GM18505 (cell line): ENCODE results near the gene TIE1.

ENCODE experiments used
- ATAC-seq: cut with Tn5 transposase; IDR thresholded peaks from one replicate; pipeline ENCODE4 v1.9.1; 2021; ENCODE audit not compliant: unreplicated experiment
- POLR2A ChIP-seq: IDR thresholded peaks from 4 replicates; pipeline ENCODE4 v1.6.1; 2011; ENCODE audit warnings: borderline replicate concordance; ENCODE audit not compliant: insufficient read depth, insufficient read length; ENCODE audit errors: extremely low read depth

Gene TIE1

DNA sequence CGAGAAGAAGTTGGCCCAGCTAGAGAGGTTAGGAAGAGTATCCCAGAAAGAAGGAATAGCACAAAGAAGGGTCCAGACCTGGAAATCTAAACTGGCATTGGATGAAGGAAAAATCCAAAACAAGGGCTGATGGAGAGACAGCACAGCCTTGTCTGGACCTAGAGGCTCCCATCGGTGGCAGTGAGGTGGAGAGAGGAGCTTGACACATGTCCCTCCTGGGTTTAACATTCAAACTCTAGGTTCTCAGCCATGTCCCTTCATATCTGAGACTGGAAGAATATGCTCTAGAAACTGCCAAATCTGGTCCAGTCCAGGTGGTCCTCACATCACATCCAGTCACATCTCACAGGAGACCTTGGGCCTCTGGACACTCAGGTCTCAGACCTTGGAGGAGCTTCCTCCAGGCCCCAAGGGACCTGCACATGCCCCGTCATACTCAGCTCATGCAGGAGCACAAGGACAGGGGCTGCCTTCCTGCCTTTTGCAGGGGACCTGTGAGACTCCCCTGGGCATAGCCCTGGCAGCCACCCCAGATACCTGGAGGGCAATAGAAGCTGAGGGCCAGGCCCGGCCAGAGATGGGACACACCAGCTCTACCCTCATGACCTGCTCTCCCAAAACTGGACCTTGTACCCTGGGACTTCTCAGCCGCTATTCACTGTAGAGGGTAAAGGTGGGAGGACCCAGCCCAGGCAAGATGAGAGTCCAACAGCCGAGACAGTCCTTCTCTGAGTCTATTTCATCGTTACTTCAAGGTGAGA lies 23.5 kb upstream of the TIE1 start:
- no peak for ATAC-seq
- no peak for TF ChIP-seq POLR2A

DNA sequence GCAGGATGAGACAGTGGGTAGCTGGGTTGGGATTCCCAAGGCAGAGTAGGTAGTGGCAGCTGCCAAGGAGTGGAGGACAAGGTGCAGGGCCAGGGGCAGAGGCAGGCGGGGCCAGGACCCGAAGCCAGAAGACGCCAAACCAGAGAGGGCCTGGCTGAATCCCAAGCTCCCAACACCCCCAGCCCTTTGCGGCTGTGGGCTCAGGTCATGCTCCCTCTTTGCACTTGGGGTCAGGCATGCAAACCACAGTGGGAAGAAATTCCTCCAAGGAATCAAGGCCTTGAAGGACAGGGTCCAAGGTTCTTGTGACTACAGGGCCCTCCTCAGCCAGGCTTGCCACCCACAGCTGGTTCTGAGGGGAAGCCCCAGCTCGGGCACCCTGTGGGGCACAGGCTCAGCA lies 21.6 kb upstream of the TIE1 start:
- no peak for ATAC-seq
- no peak for TF ChIP-seq POLR2A

DNA sequence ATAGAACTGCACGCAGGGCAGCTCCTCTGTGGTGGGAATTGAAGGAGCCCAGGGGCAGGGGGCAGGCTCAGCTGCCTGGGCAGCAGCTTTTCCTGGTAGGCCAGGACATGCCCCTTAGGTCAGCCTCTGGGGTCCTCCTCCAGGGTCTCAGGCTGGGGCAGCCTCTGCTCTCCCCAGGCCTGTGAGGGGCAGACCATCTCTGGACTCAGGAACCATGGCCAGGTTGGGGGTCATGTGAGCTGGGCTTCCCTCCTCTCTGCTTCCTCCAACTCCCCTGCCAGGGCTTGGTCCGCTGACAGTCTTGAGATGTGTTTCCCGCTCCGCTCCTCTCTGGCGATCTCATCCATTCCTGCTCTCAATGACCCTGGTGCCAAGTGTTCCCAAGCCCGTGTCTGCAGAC lies 21.1 kb upstream of the TIE1 start:
- no peak for ATAC-seq
- no peak for TF ChIP-seq POLR2A

DNA sequence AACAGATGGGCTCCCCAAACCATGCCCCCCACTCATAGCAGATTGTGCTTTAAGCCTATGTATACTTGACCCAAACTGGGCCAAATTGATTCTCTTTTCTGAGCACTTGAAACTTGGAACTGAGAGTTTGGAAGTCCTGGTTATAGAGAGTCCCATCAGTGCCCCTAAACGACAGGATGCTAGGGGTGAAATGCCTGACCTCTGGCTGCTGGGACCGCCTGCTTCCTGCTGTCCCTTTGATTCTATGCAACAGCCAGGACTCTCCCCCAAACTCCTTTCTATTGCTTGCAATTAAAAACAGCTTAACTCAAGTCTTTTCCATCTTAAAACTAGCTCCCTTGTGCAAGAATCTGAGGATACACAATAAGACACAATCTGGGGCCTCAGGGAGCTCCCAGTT lies 20.1 kb upstream of the TIE1 start:
- no peak for ATAC-seq
- no peak for TF ChIP-seq POLR2A

DNA sequence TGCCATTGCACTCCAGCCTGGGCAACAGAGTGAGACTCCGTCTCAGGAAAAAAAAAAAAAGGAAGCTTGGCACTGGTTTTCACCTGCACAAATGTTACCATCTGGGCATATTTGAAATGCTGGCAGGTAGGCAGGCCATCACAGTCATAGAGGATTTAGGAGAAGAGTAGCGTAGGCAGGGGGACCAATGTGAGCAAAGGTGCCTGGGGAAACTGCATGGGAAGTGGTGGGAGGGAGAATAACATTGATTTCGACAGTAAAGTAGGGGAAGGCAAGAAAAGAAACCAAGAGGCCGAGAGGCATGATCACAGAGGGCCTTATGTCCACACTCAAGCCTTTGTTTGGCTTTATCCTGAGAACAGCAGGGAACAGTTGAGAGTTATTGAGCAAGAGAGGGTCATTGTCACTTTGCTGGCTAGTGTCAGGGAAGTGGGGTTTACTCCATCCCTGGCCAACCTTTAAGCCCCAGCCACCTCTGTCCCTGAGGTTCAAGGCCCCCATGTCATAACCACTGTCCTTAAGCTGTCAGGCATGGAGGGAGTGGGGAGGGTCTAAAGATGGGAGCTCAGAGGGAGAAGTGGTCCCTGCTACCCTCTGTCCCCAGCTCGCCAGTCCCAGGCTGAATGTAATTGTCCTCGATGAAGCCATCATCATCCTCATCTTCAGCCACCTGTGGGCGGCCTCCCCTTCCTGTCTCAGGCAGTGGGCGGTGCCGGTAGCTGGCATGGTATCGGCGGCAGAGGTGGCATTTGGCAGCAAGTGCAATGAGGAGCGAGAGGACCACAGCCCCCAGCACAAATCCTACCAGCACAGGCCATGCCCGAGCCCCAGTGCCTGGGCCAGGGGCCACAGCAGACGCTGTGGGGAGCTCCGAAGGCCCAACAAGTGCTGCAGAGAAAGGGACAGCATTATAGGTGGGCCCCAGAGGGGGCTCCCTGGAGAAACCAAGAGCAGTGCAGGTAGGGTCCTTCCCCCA lies 18.3 kb upstream of the TIE1 start:
- ATAC-seq: no peak
- TF ChIP-seq POLR2A: no peak

DNA sequence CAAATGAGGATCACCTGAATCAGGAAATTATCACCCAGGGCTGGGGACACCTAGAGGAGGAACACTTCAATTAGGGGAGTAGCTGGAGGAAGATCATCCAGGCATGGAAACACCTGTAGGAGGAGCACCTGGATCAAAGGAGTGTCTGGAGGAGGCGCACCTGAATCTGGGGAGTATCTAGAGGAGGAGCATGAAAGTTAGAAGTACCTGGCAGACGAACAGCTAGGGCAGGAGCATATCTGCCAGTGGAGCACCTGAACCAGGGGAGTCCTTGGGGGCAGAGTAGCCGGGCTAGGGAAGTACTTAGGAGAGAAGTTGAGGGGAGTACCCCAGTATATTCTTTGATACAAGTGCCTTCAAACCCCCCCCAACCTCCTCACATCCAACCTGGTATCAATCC lies 16.7 kb upstream of the TIE1 start:
- TF ChIP-seq POLR2A: no peak

DNA sequence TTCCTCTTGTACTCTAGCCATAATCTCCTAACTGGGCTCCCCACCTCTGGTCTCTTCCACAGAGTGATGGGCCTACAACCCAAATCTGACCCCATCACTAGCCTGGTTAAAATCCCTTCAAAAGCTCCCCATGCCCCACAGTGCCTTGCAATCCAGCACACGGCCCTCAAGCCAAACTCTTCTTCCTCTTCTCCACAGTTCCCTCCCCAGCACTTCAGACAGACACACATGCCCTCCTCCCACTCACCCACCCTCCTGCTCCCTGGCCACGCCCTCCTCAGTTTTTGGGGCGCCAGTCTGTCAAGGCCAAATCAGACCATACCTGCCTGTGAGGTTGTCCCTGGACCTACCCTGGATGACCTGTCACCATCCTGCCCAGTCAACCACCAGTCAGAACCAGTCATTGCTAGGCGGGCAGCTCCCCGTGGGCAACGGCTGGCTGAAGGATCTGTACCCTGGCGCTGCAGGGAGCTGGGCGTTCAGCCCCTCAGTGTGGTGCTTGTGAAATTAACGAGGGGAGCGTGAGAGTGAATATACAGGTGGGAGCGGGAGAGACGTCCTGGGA lies 16.2 kb upstream of the TIE1 start:
- TF ChIP-seq POLR2A: no peak
- ATAC-seq: no peak

More for the DNA sequence above, 16.7 kb upstream of the TIE1 start:
- no peak for ATAC-seq

DNA sequence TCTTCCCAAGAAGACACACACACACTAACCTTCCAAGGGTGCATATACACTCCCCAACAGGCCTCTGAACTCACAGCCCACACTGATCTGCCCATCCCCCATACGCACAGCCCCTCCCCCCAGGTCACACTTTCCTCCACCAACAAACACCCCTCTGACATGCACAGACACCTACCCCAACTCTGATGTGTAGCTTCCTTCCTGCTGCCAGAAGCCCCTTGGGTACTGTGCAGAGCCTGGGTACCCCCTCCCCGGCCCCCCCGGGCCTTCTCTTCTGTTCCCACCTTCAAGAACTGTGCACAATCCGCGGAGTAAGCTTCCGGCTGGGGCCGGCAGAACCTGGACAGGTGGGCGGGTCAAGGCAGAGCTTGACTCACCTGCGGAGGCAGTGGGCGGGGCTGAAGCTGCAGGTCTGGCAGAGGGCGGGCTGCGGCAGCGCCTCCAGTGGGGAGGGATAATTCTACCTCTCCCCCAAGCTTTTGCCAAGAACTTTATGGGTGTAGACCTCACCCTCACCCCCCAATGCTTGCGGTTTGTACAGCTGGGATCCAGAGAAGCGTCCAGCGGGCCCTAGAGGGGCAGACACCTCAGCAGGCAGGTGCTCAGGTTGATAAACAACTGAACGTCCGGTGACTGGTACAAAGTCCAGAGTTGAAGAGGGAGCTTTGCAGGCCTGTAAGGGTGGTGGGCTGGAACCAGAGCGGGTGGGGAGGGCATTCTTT lies 15.4 kb upstream of the TIE1 start, which contains the start of gene C1orf210:
C1orf210 (minus strand) TSS at position 313 of the 722 bp plus-strand sequence. CDS start 2,311 bp downstream, outside the sequence.
- no peak for ATAC-seq
- TF ChIP-seq POLR2A: no peak

DNA sequence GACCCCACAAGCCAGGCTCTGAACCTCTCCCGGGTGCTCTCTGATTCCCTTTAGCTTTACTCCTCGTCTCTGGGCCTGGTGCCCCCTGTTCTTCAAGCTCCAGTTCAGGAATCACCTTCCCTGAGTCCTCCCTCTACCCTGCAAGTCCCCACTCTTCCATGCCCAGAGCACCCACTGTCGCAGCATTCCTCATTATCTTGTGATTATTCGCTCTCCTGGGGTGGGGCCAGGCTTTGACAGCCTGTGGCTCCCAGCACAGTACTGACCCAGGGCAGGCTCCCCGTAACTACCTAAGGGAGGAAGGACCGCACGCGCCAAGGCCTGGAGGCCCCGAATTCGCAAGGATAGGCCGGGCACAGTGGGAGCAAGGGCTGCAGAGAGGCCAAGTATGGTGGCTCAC lies 14.7 kb upstream of the TIE1 start:
- ATAC-seq: no peak
- no peak for TF ChIP-seq POLR2A

DNA sequence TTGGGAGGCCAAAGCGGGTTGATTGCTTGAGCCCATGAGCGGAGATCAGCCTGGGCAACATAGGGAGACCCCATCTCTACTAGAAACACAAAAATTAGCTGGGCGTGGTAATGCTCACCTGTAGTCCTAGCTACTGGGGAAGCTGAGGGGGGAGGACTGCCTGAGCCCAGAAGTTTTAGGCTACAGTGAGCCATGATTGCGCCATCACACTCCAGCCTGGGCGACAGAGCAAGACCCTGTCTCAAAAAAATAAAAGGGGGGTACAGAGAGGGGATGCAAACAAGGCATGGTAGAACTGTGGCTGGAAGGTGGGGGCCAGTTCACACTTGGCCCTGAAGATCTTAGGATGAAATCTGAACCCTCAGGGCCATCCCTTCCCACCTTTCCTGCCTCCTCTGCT lies 14.2 kb upstream of the TIE1 start:
- no peak for ATAC-seq
- no peak for TF ChIP-seq POLR2A

DNA sequence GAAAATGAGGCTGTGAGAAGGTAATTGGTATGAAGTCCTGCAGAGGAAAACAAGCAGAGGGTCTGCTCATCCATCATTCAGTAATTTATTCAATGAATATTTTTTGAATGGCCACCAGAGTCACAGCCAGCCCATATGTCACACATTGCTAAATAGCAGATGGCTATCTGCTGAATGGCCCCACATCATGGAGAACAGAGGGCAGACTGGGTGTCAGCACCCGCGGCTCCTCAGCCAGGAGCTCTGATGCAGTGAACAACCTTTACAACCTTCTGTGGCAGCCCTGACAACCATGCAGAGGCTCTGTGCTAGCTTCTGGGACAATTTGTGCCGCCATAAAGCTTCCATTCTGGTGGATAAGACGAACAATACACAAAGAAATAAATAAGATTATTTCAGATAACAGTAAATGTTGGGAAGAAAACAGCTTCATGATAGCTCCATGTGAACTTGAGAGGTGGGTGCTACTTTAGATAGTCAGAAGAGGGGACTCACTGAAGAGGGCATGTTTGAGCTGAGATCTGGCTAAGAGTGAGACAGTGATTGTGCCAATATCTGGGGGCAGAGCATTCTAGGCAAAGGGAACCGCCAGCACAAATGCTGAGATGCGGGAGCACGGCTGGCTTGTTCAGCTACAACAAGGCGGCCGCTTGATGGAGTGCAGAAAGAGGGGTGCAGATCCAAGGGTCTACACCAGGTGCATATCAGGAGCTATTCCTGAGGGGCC lies 12.6 kb upstream of the TIE1 start:
- no peak for TF ChIP-seq POLR2A
- no peak for ATAC-seq
